GM12864 (cell line): ENCODE measurements around the gene NR2E3.
A peak's percentile ranks its signal among the peaks of the same experiment; 100 is the strongest.

Experiments used
- DNase-seq: peaks from one replicate; pipeline ENCODE4 v3.0.0-alpha.2; 2011; ENCODE audit warnings: low read depth
- H3K4me3 ChIP-seq: 2 replicates; pipeline ENCODE4 v1.5.1; 2011; ENCODE audit warnings: mild to moderate bottlenecking, low read depth, low read length, control low read depth
- CTCF ChIP-seq: IDR thresholded peaks from 2 replicates; pipeline ENCODE4 v1.5.1; 2011; ENCODE audit warnings: low read depth, mild to moderate bottlenecking, moderate library complexity, low read length, control low read depth, inconsistent platforms; ENCODE audit errors: missing control alignments

NR2E3 gene

GRCh38 chr15:71804226-71804625 lies 6.1 kb upstream of the NR2E3 start:
- no peak overlapping the region; the same call in none of the 2 replicates for H3K4me3 ChIP-seq

GRCh38 chr15:71804695-71805470 lies 5.5 kb upstream of the NR2E3 start:
- TF ChIP-seq CTCF, result no peak
- peak; percentile 34 for DNase-seq
- H3K4me3 ChIP-seq, result no peak overlapping the region

More at GRCh38 chr15:71804226-71804625, 6.1 kb upstream of the NR2E3 start:
- no peak for TF ChIP-seq CTCF
- DNase-seq, result no peak

GRCh38 chr15:71806452-71806931 lies 3.9 kb upstream of the NR2E3 start:
- no peak overlapping the region for H3K4me3 ChIP-seq

GRCh38 chr15:71807125-71807629 lies 3.2 kb upstream of the NR2E3 start:
- DNase-seq, result no peak
- no peak for TF ChIP-seq CTCF
- no peak overlapping the region for H3K4me3 ChIP-seq

More at GRCh38 chr15:71806452-71806931, 3.9 kb upstream of the NR2E3 start:
- no peak for TF ChIP-seq CTCF
- DNase-seq, result no peak

GRCh38 chr15:71807691-71808091 lies 2.7 kb upstream of the NR2E3 start:
- DNase-seq, result no peak
- H3K4me3 ChIP-seq, result no peak overlapping the region
- TF ChIP-seq CTCF, result no peak

GRCh38 chr15:71808311-71809020 lies 1.9 kb upstream of the NR2E3 start:
- no peak for DNase-seq
- TF ChIP-seq CTCF, result no peak
- H3K4me3 ChIP-seq, result no peak overlapping the region
